Thyroid gland (tissue), 4 donors: ENCODE measurements around the gene SLCO4A1. TPM values are rescaled to one million over a fixed set of nuclear protein-coding genes. Genes with fewer than 3 reads are reported as not detected.

Experiments
- DNase-seq, 2 donors: peaks; one replicate each; pipeline ENCODE4 v3.0.0-alpha.2; 2019
- H3K27ac ChIP-seq, 3 donors: fragments of 200-600 bp; sonication (generic); 1 replicate in 2 of 3; 2 replicates in 1 of 3; pipeline ENCODE4 v1.5.1; 2016 to 2019; ENCODE audit warnings: mild to moderate bottlenecking in 1 of 3, moderate library complexity in 1 of 3
- H3K27me3 ChIP-seq: fragments of 200-600 bp; sonication (generic); one replicate; pipeline ENCODE4 v1.5.1; 2019
- H3K36me3 ChIP-seq, 2 donors: fragments of 200-600 bp; sonication (generic); one replicate each; pipeline ENCODE4 v1.5.1; 2016 to 2019
- H3K4me1 ChIP-seq, 2 donors: fragments of 200-600 bp; sonication (generic); one replicate each; pipeline ENCODE4 v1.5.1; 2017 to 2019
- H3K4me3 ChIP-seq, 3 donors: fragments of 200-600 bp; sonication (generic); replicated peaks in 1 of 3; 1 replicate in 2 of 3; 2 replicates in 1 of 3; pipeline ENCODE4 v1.5.1; 2016; ENCODE audit warnings: mild to moderate bottlenecking in 1 of 3
- H3K9me3 ChIP-seq: fragments of 200-600 bp; sonication (generic); one replicate; pipeline ENCODE4 v1.5.1; 2017
- POLR2A ChIP-seq, 2 donors: fragments of 450-650 bp; IDR thresholded peaks; one replicate each; pipeline ENCODE4 v1.6.1; 2017; ENCODE audit warnings: antibody characterized with exemption in 2 of 2, mild to moderate bottlenecking in 2 of 2, moderate library complexity in 1 of 2
- WGBS, 2 donors: methylation state at CpG; one replicate each; pipeline ENCODE4 v1.1.5; 2017; 5-methylcytosine and 5-hydroxymethylcytosine counted together
- intact Hi-C: fragments of 100-400 bp; cut with DNase I; formaldehyde crosslinking; loops from one replicate; pipeline ENCODE4 v1.15.1; 2023
- total RNA-seq, 4 donors: library from RNA; depleted of rRNA; stranded (reverse); fragments of >200 nt; gene quantifications; one replicate each; pipeline ENCODE4 v1.2.3, GENCODE V29; 2016
- TF ChIP-seq, protein P1 (sequence below), 6 experiments: fragments of 200-600 bp in 3 of 6; fragments of 450-650 bp in 3 of 6; sonication (generic) in 3 of 6; IDR thresholded peaks; one replicate each; pipeline ENCODE4 v1.5.1; 2016 to 2019; ENCODE audit warnings: antibody characterized with exemption in 6 of 6, mild to moderate bottlenecking in 2 of 6, inconsistent platforms in 1 of 6, moderate library complexity in 1 of 6

The SLCO4A1 gene
- total RNA-seq, 4 donors from 2014 or later = 5.3 to 18.3 (median 6.7) TPM

DNA sequence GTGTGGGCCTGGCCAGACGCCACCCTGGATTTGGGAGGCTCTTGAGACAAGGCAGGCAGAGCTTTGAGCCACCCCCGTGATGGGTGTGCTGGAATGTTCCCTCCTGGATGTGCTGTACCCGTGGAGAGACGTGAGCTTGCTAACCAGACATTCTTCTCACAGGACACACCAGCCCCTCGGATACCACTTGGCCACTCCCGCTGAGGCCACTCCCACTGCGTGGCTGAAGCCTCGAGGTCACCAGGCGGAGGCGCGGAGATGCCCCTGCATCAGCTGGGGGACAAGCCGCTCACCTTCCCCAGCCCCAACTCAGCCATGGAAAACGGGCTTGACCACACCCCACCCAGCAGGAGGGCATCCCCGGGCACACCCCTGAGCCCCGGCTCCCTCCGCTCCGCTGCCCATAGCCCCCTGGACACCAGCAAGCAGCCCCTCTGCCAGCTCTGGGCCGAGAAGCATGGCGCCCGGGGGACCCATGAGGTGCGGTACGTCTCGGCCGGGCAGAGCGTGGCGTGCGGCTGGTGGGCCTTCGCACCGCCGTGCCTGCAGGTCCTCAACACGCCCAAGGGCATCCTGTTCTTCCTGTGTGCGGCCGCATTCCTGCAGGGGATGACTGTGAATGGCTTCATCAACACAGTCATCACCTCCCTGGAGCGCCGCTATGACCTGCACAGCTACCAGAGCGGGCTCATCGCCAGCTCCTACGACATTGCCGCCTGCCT, 14.1 kb downstream of the SLCO4A1 start:
- Histone ChIP-seq H3K4me1 (peaks cover 15 to 16% of the 10 kb centered on the region in 2 donors), H3K9me3 (no peaks in the 10 kb centered on the region), H3K27me3 (no peaks in the 10 kb centered on the region), H3K4me3 (no peak overlapping the region), H3K36me3 (no peaks in the 10 kb centered on the region), H3K27ac (no peak overlapping the region)
- WGBS, 2 donors = 89 to 92% methylated on average over 12 to 28 of the region's 39 CpGs
- TF ChIP-seq POLR2A (IDR thresholded peaks at IDR 0.05) = no peak
- TF ChIP-seq, protein P1, sequence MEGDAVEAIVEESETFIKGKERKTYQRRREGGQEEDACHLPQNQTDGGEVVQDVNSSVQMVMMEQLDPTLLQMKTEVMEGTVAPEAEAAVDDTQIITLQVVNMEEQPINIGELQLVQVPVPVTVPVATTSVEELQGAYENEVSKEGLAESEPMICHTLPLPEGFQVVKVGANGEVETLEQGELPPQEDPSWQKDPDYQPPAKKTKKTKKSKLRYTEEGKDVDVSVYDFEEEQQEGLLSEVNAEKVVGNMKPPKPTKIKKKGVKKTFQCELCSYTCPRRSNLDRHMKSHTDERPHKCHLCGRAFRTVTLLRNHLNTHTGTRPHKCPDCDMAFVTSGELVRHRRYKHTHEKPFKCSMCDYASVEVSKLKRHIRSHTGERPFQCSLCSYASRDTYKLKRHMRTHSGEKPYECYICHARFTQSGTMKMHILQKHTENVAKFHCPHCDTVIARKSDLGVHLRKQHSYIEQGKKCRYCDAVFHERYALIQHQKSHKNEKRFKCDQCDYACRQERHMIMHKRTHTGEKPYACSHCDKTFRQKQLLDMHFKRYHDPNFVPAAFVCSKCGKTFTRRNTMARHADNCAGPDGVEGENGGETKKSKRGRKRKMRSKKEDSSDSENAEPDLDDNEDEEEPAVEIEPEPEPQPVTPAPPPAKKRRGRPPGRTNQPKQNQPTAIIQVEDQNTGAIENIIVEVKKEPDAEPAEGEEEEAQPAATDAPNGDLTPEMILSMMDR (IDR thresholded peaks at IDR 0.05) = no peak
- no peak for DNase-seq
- intact Hi-C loops = no loop called here

DNA sequence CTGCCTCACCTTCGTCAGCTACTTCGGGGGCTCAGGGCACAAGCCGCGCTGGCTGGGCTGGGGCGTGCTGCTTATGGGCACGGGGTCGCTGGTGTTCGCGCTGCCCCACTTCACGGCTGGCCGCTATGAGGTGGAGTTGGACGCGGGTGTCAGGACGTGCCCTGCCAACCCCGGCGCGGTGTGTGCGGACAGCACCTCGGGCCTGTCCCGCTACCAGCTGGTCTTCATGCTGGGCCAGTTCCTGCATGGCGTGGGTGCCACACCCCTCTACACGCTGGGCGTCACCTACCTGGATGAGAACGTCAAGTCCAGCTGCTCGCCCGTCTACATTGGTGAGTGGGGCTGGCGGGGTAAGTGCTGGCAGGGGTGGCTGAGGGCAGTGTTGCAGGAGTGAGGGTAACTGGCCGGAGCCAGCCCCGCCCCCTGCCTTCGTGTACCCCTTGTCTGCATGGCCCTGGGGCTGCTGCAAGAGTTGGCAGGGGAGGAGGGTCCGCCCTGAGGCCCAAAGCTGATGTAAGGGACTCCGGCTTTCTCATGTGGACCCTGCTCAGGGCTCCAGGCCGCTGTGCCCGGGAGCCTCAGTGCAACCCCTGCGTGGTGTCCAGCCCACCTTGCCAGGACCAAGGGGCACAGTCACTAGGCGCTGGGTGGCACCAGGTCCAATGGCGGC, 14.8 kb downstream of the SLCO4A1 start:
- no peak overlapping the region for H3K27ac ChIP-seq
- H3K27me3 ChIP-seq = no peaks in the 10 kb centered on the region
- TF ChIP-seq, protein P1 (IDR thresholded peaks at IDR 0.05) = no peak
- no peak for TF ChIP-seq POLR2A (IDR thresholded peaks at IDR 0.05)

DNA sequence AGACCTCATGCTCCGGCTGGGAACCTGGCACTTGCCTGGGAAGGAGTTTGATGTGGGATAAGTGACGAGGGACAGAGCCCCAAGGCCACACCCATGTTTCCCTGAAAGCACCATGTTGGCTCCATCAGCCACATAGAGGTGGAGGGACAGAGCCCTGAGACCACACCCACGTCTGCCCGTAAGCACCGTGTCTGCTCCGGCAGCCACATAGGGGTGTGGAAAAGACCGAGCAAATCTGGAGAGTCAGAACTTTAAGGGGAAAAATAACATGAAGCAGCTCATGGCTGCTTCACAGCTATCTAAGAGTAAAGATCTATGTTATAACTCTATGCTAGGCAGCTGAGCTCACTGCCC, 15.3 kb downstream of the SLCO4A1 start:
- Histone ChIP-seq H3K27me3 (no peaks in the 10 kb centered on the region), H3K4me1 (peaks cover 8 to 9% of the 10 kb centered on the region in 2 donors), H3K4me3 (no peak overlapping the region), H3K9me3 (no peaks in the 10 kb centered on the region), H3K27ac (no peak overlapping the region), H3K36me3 (no peaks in the 10 kb centered on the region)
- DNase-seq = no peak
- no peak for TF ChIP-seq POLR2A (IDR thresholded peaks at IDR 0.05)
- WGBS, 2 donors = 77 to 82% methylated on average over 7 of the region's 7 CpGs
- intact Hi-C loops = no loop called here

More for the DNA sequence above, 14.8 kb downstream of the SLCO4A1 start:
- H3K4me3 ChIP-seq = no peak overlapping the region
- WGBS, 2 donors = 92 to 97% methylated on average over 16 to 37 of the region's 37 CpGs
- peaks cover 11% of the 10 kb centered on the region in 2 donors for H3K4me1 ChIP-seq
- DNase-seq = no peak
- H3K9me3 ChIP-seq = no peaks in the 10 kb centered on the region
- no peaks in the 10 kb centered on the region for H3K36me3 ChIP-seq
- intact Hi-C loops = no loop called here

DNA sequence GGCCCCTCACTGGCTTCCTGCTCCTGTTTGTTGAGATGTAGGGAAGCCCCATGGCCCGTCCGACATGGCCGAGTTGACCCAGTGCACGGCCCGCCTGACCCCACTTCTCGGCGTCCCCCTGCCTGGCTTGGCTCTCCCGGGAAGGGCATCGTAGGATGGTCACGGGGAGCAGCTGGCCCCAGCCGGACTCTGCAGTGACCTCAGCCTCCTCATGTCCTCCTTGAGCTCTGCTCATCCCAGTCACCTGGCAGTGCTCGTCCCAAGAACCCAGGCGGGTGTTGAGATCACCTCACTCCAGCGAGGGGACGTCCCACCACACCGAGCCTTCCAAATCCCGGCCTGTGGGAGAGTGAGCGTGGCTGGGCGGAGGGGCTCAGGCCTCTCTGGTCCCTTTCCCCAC, 15.7 kb downstream of the SLCO4A1 start:
- TF ChIP-seq, protein P1 (IDR thresholded peaks at IDR 0.05) = no peak
- TF ChIP-seq POLR2A (IDR thresholded peaks at IDR 0.05) = no peak
- Histone ChIP-seq H3K4me3 (no peak overlapping the region), H3K9me3 (no peaks in the 10 kb centered on the region), H3K27ac (no peak overlapping the region), H3K36me3 (no peaks in the 10 kb centered on the region), H3K27me3 (no peaks in the 10 kb centered on the region), H3K4me1 (peaks cover 4 to 5% of the 10 kb centered on the region in 2 donors)
- no peak for DNase-seq
- intact Hi-C loops = no loop called here
- 88 to 94% methylated on average over 8 to 15 of the region's 19 CpGs for WGBS, 2 donors

DNA sequence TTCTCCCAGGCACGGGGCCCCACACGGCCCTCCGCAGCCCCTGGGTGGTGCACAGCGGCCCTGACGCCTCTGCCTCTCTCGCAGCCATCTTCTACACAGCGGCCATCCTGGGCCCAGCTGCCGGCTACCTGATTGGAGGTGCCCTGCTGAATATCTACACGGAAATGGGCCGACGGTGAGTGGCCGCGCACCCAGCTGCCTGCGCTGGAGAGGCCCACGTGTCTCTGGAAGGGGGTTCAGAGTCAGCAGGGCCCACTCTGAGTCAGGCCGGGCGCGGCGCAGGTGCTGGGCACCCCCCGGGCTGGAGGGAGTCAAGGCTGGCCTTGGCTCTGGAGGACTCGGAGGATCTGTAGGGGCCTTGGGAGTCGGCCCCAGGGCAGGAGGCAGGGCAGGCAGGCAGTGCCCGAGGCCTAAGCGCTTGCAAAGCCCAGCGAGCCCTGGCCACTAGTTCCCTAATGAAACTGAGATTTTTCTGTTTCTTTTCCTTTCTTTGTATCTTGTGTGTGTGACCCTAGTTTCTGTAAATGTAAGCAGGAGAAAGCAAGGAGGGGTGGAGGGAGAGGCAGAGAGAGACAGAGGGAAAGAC, 16.4 kb downstream of the SLCO4A1 start:
- Histone ChIP-seq H3K4me1 (no peaks in the 10 kb centered on the region), H3K9me3 (no peaks in the 10 kb centered on the region), H3K27me3 (no peaks in the 10 kb centered on the region), H3K27ac (no peak overlapping the region), H3K36me3 (no peaks in the 10 kb centered on the region), H3K4me3 (no peak overlapping the region)
- DNase-seq = no peak
- WGBS, 2 donors = 78 to 84% methylated on average over 4 to 20 of the region's 25 CpGs
- TF ChIP-seq POLR2A (IDR thresholded peaks at IDR 0.05) = no peak
- TF ChIP-seq, protein P1 (IDR thresholded peaks at IDR 0.05) = no peak
- intact Hi-C loops = no loop called here
